ENCODE data around the gene PIP4K2A. TPM values are rescaled to one million over a fixed set of nuclear protein-coding genes. Genes with fewer than 3 reads are reported as not detected.

The PIP4K2A gene
- total RNA-seq, 1 donor from 2014 or later: 17.9 TPM

- H3K36me3 ChIP-seq (ENCODE audit: control insufficient read depth, insufficient read depth, low read length): no peaks in the 10 kb centered on the region
- no peak overlapping the region for H3K4me3 ChIP-seq (ENCODE audit: low read depth, low read length)
- DNase-seq (ENCODE audit: low read depth): no peak
- TF ChIP-seq CTCF (IDR thresholded peaks at IDR 0.05; ENCODE audit: insufficient read depth, low read length, severe bottlenecking): no peak
- FAIRE-seq: no peak
- no peaks in the 10 kb centered on the region for H3K27me3 ChIP-seq (ENCODE audit: control insufficient read depth, insufficient read depth, low read length)
Observed at GRCh38 chr10:22617516-22617915, 96.9 kb downstream of the PIP4K2A start.

- no peak for TF ChIP-seq CTCF (IDR thresholded peaks at IDR 0.05; ENCODE audit: insufficient read depth, low read length, severe bottlenecking)
- DNase-seq (ENCODE audit: low read depth): no peak
- FAIRE-seq: no peak
- Histone ChIP-seq H3K4me3 (ENCODE audit: low read depth, low read length) (no peak overlapping the region), H3K36me3 (ENCODE audit: control insufficient read depth, insufficient read depth, low read length) (no peaks in the 10 kb centered on the region), H3K27me3 (ENCODE audit: control insufficient read depth, insufficient read depth, low read length) (no peaks in the 10 kb centered on the region)
Observed at GRCh38 chr10:22617051-22617450, 97.3 kb downstream of the PIP4K2A start.

- no peak for TF ChIP-seq CTCF (IDR thresholded peaks at IDR 0.05; ENCODE audit: insufficient read depth, low read length, severe bottlenecking)
- DNase-seq (ENCODE audit: low read depth): no peak
- Histone ChIP-seq H3K36me3 (ENCODE audit: control insufficient read depth, insufficient read depth, low read length) (no peaks in the 10 kb centered on the region), H3K27me3 (ENCODE audit: control insufficient read depth, insufficient read depth, low read length) (no peaks in the 10 kb centered on the region), H3K4me3 (ENCODE audit: low read depth, low read length) (no peak overlapping the region)
- FAIRE-seq: no peak
Observed at GRCh38 chr10:22615819-22616499, 98.4 kb downstream of the PIP4K2A start.

GRCh38 chr10:22615101-22615500 lies 99.3 kb downstream of the PIP4K2A start:
- no peak for DNase-seq (ENCODE audit: low read depth)
- FAIRE-seq: no peak
- Histone ChIP-seq H3K36me3 (ENCODE audit: control insufficient read depth, insufficient read depth, low read length) (no peaks in the 10 kb centered on the region), H3K4me3 (ENCODE audit: low read depth, low read length) (no peak overlapping the region), H3K27me3 (ENCODE audit: control insufficient read depth, insufficient read depth, low read length) (no peaks in the 10 kb centered on the region)
- TF ChIP-seq CTCF (IDR thresholded peaks at IDR 0.05; ENCODE audit: insufficient read depth, low read length, severe bottlenecking): no peak

- Histone ChIP-seq H3K4me3 (ENCODE audit: low read depth, low read length) (no peak overlapping the region), H3K27me3 (ENCODE audit: control insufficient read depth, insufficient read depth, low read length) (no peaks in the 10 kb centered on the region), H3K36me3 (ENCODE audit: control insufficient read depth, insufficient read depth, low read length) (no peaks in the 10 kb centered on the region)
- DNase-seq (ENCODE audit: low read depth) (no peak), FAIRE-seq (no peak)
- TF ChIP-seq CTCF (IDR thresholded peaks at IDR 0.05; ENCODE audit: insufficient read depth, low read length, severe bottlenecking): no peak
Observed at GRCh38 chr10:22613011-22613410, 101.4 kb downstream of the PIP4K2A start.

- H3K4me3 ChIP-seq (ENCODE audit: low read depth, low read length): no peak overlapping the region
- FAIRE-seq (no peak), DNase-seq (ENCODE audit: low read depth) (no peak)
- no peaks in the 10 kb centered on the region for H3K27me3 ChIP-seq (ENCODE audit: control insufficient read depth, insufficient read depth, low read length)
- H3K36me3 ChIP-seq (ENCODE audit: control insufficient read depth, insufficient read depth, low read length): no peaks in the 10 kb centered on the region
- TF ChIP-seq CTCF (IDR thresholded peaks at IDR 0.05; ENCODE audit: insufficient read depth, low read length, severe bottlenecking): no peak
Observed at GRCh38 chr10:22612318-22612717, 102.1 kb downstream of the PIP4K2A start.

Data from bronchial epithelial cell (primary cell).